ENCODE data around the gene BTBD9.

The BTBD9 gene

DNA sequence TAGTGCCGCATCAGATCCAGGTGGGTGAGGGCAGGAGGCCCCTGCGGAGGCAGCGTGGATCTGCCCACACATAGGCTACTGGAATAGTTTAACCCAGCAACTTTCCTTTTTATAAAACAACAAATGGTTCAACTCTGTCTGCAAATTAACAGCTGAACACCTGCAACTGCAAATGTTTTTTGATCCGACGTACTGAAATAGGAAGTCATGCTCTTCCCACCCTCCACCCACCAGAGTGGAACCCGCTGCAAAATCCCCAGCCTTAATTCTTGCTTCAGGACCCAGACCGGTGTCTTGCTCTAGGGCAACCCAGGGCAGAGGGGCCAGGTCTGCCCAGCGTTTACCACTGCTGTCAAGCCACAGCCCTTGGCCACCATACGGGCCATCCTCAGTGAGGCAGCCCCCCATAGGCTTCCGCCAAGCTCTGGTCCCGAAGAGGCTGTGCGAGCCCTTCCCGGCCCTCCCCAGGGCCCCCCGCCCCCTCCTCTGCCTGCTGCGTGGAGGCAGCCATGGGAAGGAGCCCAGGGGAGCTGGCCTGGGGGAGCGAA is 485.9 kb downstream of the BTBD9 start:
- in situ Hi-C loops (cut with MboI; ENCODE audit: low sequenced_read_pairs) = no loop called here

DNA sequence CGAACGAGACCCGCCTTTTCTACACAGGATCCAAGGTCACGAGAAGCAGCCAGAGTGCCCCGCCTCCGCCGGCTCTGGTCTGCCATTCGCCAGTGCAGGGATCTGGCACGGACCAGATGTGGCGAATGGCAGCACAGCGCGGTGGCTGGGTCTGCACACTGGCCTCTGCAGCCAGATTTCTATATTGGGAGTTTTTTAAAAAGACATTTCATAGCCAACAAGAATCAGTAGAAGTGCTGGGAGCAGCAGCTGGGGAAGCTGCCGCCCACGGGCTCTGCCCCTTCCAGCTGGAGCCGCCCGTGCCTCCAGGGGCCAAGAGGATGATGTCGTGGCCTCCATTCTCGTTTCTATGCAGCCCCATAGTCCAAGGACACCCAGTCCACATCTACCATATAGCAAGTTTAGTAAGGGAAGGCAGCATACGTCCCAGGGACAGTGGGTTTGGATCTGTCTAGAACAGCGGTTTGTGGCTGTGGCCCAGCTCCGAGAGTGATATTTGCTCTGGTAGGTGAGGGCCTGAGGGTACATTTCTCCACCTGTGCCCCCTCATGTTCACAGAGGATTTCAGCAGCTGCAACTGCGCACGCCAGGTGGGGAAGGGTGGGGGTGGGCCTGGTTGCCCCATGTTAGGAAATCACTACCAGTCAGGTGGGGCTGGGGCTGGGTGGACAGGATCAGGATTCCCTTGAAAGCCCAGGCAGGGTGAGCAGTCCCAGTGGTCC is 486.5 kb downstream of the BTBD9 start:
- in situ Hi-C loops (cut with MboI; ENCODE audit: low sequenced_read_pairs) = no loop called here

GRCh38 chr6:38152620-38153019 is 487.1 kb downstream of the BTBD9 start:
- in situ Hi-C loops (cut with MboI; ENCODE audit: low sequenced_read_pairs) = no loop called here

GRCh38 chr6:38151580-38152500 is 487.9 kb downstream of the BTBD9 start:
- in situ Hi-C loops (cut with MboI; ENCODE audit: low sequenced_read_pairs) = no loop called here

- in situ Hi-C loops (cut with MboI; ENCODE audit: low sequenced_read_pairs) = no loop called here
These were observed 488.9 kb downstream of the BTBD9 start for GRCh38 chr6:38150681-38151296.

GRCh38 chr6:38150021-38150420 is 489.7 kb downstream of the BTBD9 start:
- in situ Hi-C loops (cut with MboI; ENCODE audit: low sequenced_read_pairs) = no loop called here

- in situ Hi-C loops (cut with MboI; ENCODE audit: low sequenced_read_pairs) = no loop called here
These were observed 490.2 kb downstream of the BTBD9 start for GRCh38 chr6:38149531-38149930.

- in situ Hi-C loops (cut with MboI; ENCODE audit: low sequenced_read_pairs) = no loop called here
These were observed 491.1 kb downstream of the BTBD9 start for GRCh38 chr6:38148606-38149005.

GRCh38 chr6:38146734-38147027 is 493.0 kb downstream of the BTBD9 start:
- in situ Hi-C loops (cut with MboI; ENCODE audit: low sequenced_read_pairs) = no loop called here

DNA sequence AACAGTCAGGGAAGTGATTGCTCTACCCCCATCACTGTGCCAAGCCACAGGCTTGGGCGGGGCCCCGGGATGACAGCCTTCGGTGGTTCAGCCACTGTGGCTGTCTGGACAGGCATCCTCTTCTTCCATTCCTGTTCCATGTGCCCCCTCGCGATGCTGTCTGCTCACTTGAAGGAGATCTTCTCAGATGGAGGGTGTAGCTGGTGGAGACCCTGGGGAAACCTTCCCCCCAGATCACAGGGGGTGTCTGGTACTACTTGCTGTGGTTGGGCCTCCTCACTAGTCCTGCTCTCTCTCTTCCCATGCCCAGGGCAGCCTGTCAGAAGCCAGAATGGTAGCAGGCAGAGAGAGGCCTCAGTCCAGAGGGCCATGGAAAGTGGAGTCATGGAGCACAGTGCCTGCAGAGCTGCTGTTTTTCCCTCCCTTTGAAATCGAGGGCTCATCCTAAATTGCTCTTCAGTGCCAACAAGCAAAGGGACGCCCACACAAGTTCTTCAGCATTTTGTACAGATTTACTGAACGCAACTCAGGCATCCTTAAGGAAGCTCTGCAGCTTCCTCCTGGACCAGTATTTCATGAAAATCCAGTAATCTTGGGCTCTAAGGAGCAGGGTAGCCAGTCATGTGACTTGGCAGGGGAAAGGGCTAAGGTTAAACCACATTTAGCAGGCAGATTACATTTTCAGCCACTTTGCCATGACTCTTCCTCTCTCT is 493.6 kb downstream of the BTBD9 start:
- in situ Hi-C loops (cut with MboI; ENCODE audit: low sequenced_read_pairs) = no loop called here

- in situ Hi-C loops (cut with MboI; ENCODE audit: low sequenced_read_pairs) = no loop called here
These were observed 495.3 kb downstream of the BTBD9 start for GRCh38 chr6:38144365-38144945.

- in situ Hi-C loops (cut with MboI; ENCODE audit: low sequenced_read_pairs) = no loop called here
These were observed 496.3 kb downstream of the BTBD9 start for GRCh38 chr6:38143191-38144150.

DNA sequence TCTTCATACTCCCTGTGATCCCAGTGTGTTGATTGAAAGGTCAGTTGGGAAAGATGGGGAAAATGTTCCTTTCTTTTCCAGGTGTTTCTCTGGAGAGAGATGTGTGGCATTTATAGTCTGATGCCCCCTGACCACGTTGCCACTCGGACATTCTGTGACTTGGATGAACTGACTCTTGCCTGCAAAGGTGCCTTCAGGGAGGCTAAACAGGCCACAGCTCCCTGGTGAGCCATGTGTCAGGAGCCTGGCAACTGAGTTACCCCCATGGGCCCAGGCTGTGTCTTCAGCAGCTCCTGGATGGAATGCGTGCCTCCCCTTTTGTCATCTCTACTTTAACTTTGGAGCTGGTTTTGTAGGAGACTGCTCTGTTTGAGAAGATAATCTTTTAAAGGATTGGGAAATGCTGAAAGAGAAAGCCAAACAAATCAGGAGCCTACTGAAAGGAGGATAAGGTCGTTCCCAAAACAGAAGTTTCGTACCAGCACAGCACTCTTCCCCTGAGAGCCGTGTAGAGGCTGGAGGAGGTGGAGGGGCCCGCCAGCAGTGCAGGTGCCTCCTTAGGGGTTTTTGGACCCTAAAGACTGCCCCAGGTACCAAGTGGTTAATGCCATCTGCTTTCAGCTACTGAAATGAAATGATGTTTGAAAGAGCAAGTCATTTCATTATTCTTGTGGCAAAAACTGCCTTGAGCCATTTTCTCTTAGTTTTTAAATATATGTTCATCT is 497.4 kb downstream of the BTBD9 start:
- in situ Hi-C loops (cut with MboI; ENCODE audit: low sequenced_read_pairs) = no loop called here

DNA sequence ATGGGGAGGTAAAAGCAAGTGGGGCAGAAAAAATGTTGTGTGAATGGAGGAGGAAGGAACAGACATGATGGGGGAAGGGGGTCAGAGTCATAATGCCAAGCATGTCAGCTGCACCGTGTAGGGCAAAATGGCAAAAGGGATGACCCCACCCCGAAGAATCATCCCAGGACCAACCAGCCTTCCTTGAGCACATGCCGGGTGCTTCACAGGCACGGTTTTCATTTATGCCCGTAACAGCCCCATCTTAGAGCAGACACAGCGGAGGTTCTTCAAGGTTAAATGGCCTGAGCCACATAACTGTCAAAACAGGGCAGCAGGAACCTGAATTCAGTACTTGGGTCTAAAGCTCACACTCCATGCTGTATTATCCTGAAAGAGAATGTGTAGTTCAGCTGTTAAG is 498.0 kb downstream of the BTBD9 start:
- in situ Hi-C loops (cut with MboI; ENCODE audit: low sequenced_read_pairs) = no loop called here

DNA sequence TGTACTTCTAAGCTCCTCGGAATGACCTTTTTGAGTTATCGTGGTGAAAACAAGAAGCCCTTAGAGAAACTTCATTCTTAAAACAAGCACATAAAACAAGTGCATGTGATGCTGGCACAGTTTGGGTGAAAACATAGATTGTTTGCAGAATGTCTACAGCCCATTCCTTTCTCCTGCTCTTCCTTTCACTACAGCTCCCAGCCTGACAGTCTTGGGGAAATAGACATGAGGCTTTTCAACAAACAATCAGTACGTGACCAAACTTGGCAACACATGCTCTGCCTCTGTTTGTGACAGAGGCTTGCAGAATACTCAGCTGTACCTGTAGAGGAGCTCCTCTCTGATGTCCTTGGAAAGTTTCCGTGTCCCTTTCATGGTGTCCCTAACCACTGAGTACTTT is 498.6 kb downstream of the BTBD9 start:
- in situ Hi-C loops (cut with MboI; ENCODE audit: low sequenced_read_pairs) = no loop called here

DNA sequence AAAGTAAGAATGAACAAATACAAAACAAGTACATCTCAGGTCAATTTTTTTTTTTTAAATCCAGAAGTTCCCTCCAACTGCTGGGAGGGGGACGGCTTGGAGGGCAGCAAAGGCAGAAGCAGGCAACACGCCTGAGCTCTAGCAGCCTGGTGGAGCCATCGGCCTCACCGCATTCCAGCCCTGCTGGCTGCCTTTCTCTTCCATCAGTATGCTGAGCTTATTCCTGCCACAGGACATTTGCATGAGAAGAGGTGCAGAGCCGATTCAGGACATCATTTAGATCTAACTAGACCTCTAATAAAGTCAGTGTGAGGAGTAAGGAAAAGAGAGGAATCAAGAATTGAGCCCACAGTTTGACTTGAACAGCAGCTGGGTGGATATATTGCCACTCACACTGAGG is 501.4 kb downstream of the BTBD9 start:
- in situ Hi-C loops (cut with MboI; ENCODE audit: low sequenced_read_pairs) = no loop called here

GRCh38 chr6:38137608-38138265 is 502.0 kb downstream of the BTBD9 start:
- in situ Hi-C loops (cut with MboI; ENCODE audit: low sequenced_read_pairs) = no loop called here

DNA sequence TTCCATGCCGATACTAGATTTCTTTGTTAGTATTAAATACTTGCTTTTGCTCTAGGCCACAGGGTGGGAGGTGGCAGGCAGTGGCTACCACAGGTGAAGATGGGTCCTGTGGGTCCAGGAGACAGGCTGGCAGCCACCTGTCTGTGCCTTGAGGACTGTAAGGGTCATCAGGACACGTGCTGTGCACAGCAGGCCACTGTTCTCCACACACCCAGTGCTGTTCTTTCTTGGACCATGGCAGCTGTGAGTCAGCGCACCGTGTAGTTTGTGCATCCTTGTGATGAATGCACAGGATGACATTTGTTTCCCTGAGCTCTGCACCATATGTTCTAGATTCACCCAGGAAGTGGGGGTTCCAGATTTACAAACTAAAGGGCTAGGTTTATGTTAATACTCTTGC is 503.2 kb downstream of the BTBD9 start:
- in situ Hi-C loops (cut with MboI; ENCODE audit: low sequenced_read_pairs) = no loop called here
